HG03439 (cell line): ENCODE data around the gene PTEN.

Experiments
- ATAC-seq: cut with Tn5 transposase; IDR thresholded peaks from one replicate; pipeline ENCODE4 v1.9.1; 2021; ENCODE audit warnings: mild to moderate bottlenecking, moderate library complexity; ENCODE audit not compliant: unreplicated experiment

Gene PTEN

GRCh38 chr10:87961314-87961713, 97.9 kb downstream of the PTEN start:
- no peak for ATAC-seq

GRCh38 chr10:87966459-87966858, 103.0 kb downstream of the PTEN start:
- ATAC-seq, result no peak

- ATAC-seq, result no peak
Observed at GRCh38 chr10:87973635-87974034, 110.2 kb downstream of the PTEN start.

GRCh38 chr10:87974130-87974529, 110.7 kb downstream of the PTEN start:
- ATAC-seq, result no peak

GRCh38 chr10:87974769-87975168, 111.3 kb downstream of the PTEN start:
- ATAC-seq, result no peak

- no peak for ATAC-seq
Observed at GRCh38 chr10:87976101-87976743, 112.8 kb downstream of the PTEN start.

GRCh38 chr10:87978166-87978565, 114.7 kb downstream of the PTEN start:
- ATAC-seq, result no peak

GRCh38 chr10:87979847-87980246, 116.4 kb downstream of the PTEN start:
- no peak for ATAC-seq

- no peak for ATAC-seq
Observed at GRCh38 chr10:87983716-87984115, 120.3 kb downstream of the PTEN start.

- no peak for ATAC-seq
Observed at GRCh38 chr10:87987206-87987605, 123.8 kb downstream of the PTEN start.

GRCh38 chr10:87991946-87992345, 128.5 kb downstream of the PTEN start:
- ATAC-seq, result no peak

- no peak for ATAC-seq
Observed at GRCh38 chr10:88004451-88004850, 141.0 kb downstream of the PTEN start.

- no peak for ATAC-seq
Observed at GRCh38 chr10:88006261-88006660, 142.8 kb downstream of the PTEN start.

GRCh38 chr10:88008866-88009470, 145.5 kb downstream of the PTEN start:
- ATAC-seq, result no peak

- ATAC-seq, result no peak
Observed at GRCh38 chr10:88012641-88013040, 149.2 kb downstream of the PTEN start.

GRCh38 chr10:88017781-88018180, 154.4 kb downstream of the PTEN start:
- no peak for ATAC-seq

GRCh38 chr10:88019753-88020152, 156.3 kb downstream of the PTEN start:
- ATAC-seq, result no peak
